DND-41 (cell line): ENCODE data around the gene THOC7.

Experiments
- ATAC-seq: fragments of 200-7000 bp; cut with Tn5 transposase; 3 replicates; pipeline ENCODE4 v1.9.1; 2021; ENCODE audit warnings: low read depth; ENCODE audit not compliant: insufficient read depth
- DNase-seq: peaks from one replicate; pipeline ENCODE4 v3.0.0-alpha.2; 2020
- H2AFZ ChIP-seq: 2 replicates; pipeline ENCODE4 v1.6.0; 2012; ENCODE audit warnings: low read depth, low read length
- H3K27ac ChIP-seq: 2 replicates; pipeline ENCODE4 v1.5.1; 2012; ENCODE audit warnings: low read length, inconsistent platforms
- H3K27me3 ChIP-seq: fragments of 200-600 bp; sonication (generic); 2 replicates; pipeline ENCODE4 v1.6.0; 2012; ENCODE audit warnings: low read length, mild to moderate bottlenecking, inconsistent platforms; ENCODE audit not compliant: insufficient read depth, poor library complexity
- H3K36me3 ChIP-seq: 2 replicates; pipeline ENCODE4 v1.5.1; 2012; ENCODE audit warnings: low read length, inconsistent platforms; ENCODE audit not compliant: insufficient read depth
- H3K4me1 ChIP-seq: 2 replicates; pipeline ENCODE4 v1.5.1; 2012; ENCODE audit warnings: mild to moderate bottlenecking, low read length; ENCODE audit not compliant: insufficient read depth
- H3K4me2 ChIP-seq: 2 replicates; pipeline ENCODE4 v1.6.0; 2012; ENCODE audit warnings: mild to moderate bottlenecking, moderate library complexity, low read length, inconsistent platforms; ENCODE audit not compliant: insufficient read depth
- H3K4me3 ChIP-seq, 2 experiments: fragments of 200-600 bp in 1 of 2; shearing (Covaris generic) in 1 of 2; 2 replicates each; pipeline ENCODE4 v1.5.1; 2012 to 2016; ENCODE audit warnings: inconsistent platforms in 2 of 2, low read length in 2 of 2, mild to moderate bottlenecking in 2 of 2, low read depth in 1 of 2, moderate library complexity in 1 of 2
- H3K79me2 ChIP-seq: 2 replicates; pipeline ENCODE4 v1.6.0; 2012; ENCODE audit warnings: low read length, inconsistent platforms; ENCODE audit not compliant: insufficient read depth
- H3K9ac ChIP-seq: 2 replicates; pipeline ENCODE4 v1.6.0; 2012; ENCODE audit warnings: low read depth, mild to moderate bottlenecking, inconsistent platforms, low read length, moderate library complexity
- H3K9me3 ChIP-seq: 2 replicates; pipeline ENCODE4 v1.5.1; 2012; ENCODE audit warnings: low read length, moderate library complexity, mild to moderate bottlenecking, inconsistent platforms; ENCODE audit not compliant: insufficient read depth, severe bottlenecking
- H4K20me1 ChIP-seq: 2 replicates; pipeline ENCODE4 v1.6.0; 2012; ENCODE audit warnings: low read length; ENCODE audit not compliant: insufficient read depth
- CTCF ChIP-seq: IDR thresholded peaks from 2 replicates; pipeline ENCODE4 v1.5.1; 2012; ENCODE audit warnings: borderline replicate concordance, low read length, moderate library complexity, mild to moderate bottlenecking; ENCODE audit not compliant: poor library complexity, severe bottlenecking; ENCODE audit errors: extremely low read depth
- EZH2 ChIP-seq: IDR thresholded peaks from 3 replicates; pipeline ENCODE4 v1.6.1; 2012; ENCODE audit warnings: borderline replicate concordance, low read depth, mild to moderate bottlenecking, moderate library complexity, low read length, inconsistent platforms; ENCODE audit not compliant: severe bottlenecking

Gene THOC7

GRCh38 chr3:63876260-63876659 is 12.7 kb upstream of the THOC7 start:
- peaks cover 99% of the 10 kb centered on the region for H3K79me2 ChIP-seq
- peaks cover 74% of the 10 kb centered on the region for H4K20me1 ChIP-seq
- H3K27ac ChIP-seq: no peak overlapping the region
- no peak for TF ChIP-seq EZH2
- no peak for TF ChIP-seq CTCF
- 0 out of 2 replicates have a peak, but pooled peaks cover 4% of the 10 kb centered on the region for H3K36me3 ChIP-seq
- no peak for ATAC-seq
- H3K4me1 ChIP-seq: no peaks in the 10 kb centered on the region
- no peak overlapping the region for H2AFZ ChIP-seq
- no peaks in the 10 kb centered on the region for H3K9me3 ChIP-seq
- H3K9ac ChIP-seq: no peak overlapping the region
- DNase-seq: no peak
- H3K27me3 ChIP-seq: no peaks in the 10 kb centered on the region
- H3K4me3 ChIP-seq: no peak overlapping the region
- H3K4me2 ChIP-seq: no peak overlapping the region

- no peak for ATAC-seq
- Histone ChIP-seq H3K79me2 (peaks cover 99% of the 10 kb centered on the region), H4K20me1 (peaks cover 71% of the 10 kb centered on the region), H3K4me1 (no peaks in the 10 kb centered on the region), H3K36me3 (0 out of 2 replicates have a peak, but pooled peaks cover 4% of the 10 kb centered on the region), H3K27me3 (no peaks in the 10 kb centered on the region), H3K4me2 (no peak overlapping the region), H3K9me3 (no peaks in the 10 kb centered on the region), H3K27ac (no peak overlapping the region), H2AFZ (no peak overlapping the region), H3K4me3 (no peak overlapping the region), H3K9ac (no peak overlapping the region)
- DNase-seq: no peak
- no peak for TF ChIP-seq CTCF
- no peak for TF ChIP-seq EZH2
Observed at GRCh38 chr3:63875510-63875909, 11.9 kb upstream of the THOC7 start.

GRCh38 chr3:63874769-63875168 is 11.2 kb upstream of the THOC7 start:
- Histone ChIP-seq H3K9me3 (no peaks in the 10 kb centered on the region), H3K27ac (no peak overlapping the region), H3K36me3 (0 out of 2 replicates have a peak, but pooled peaks cover 4% of the 10 kb centered on the region), H3K79me2 (peaks cover 99% of the 10 kb centered on the region), H3K9ac (no peak overlapping the region), H3K4me1 (no peaks in the 10 kb centered on the region; the same call in 1 of the 2 replicates), H3K27me3 (no peaks in the 10 kb centered on the region), H4K20me1 (peaks cover 69% of the 10 kb centered on the region), H3K4me2 (no peak overlapping the region), H2AFZ (no peak overlapping the region), H3K4me3 (no peak overlapping the region)
- DNase-seq: no peak
- ATAC-seq: no peak
- TF ChIP-seq CTCF: no peak
- no peak for TF ChIP-seq EZH2
